ENCODE data around the gene POLR2L. TPM values are rescaled to one million over a fixed set of nuclear protein-coding genes. Genes with fewer than 3 reads are reported as not detected.

The POLR2L gene
- total RNA-seq, 4 donors from 2014 or later, result 10.5 to 81.5 (median 42.8) TPM

DNA sequence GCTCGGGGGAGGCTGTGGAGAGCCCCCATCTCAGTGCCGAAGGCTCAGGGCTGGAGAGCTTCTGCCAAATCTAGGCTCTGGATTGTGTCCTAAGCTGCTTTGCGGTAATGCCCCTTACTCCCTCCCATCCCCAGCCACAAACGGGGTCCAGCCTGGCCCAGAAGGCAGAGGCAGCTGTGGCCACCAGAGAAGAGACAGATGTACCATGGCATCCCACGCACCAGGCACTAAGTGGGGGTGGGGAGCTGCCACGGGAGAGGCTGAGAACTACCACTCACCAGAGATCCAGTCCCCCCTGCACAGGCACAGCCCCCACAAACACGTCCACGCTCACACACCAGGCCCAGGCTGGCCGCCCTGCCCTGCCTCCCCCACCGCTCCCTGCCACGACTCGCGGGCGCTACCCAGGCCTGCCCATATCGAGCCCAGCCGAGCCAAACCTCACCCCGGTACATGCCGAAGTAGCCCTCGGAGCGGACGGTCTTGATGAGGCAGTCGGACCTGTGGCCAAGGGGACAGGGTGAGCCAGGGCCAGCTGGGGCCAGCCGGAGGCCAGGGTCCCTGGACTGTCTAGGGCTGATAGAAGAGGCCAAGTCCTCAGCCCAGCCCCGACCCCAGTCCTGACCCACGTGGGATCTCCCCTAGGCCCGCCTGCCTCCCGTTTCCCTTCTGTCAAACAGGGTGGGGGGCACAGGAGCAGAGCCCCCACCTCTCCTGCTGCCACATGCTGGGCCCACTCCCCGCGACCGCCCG, 48.1 kb downstream of the POLR2L start:
- intact Hi-C loops (cut with DNase I; ENCODE audit: low total_unique reads), result no loop called here
- Histone ChIP-seq H3K4me1 (peaks cover 6 to 22% of the 10 kb centered on the region in 2 donors), H3K27ac (no peak overlapping the region), H3K27me3 (peaks cover 0 to 4% of the 10 kb centered on the region in 2 donors), H3K4me3 (no peak overlapping the region), H3K9me3 (no peaks in the 10 kb centered on the region), H3K36me3 (no peaks in the 10 kb centered on the region)
- no peak for DNase-seq
- TF ChIP-seq POLR2A (IDR thresholded peaks at IDR 0.05) (no peak), CTCF (IDR thresholded peaks at IDR 0.05) (no peak)

DNA sequence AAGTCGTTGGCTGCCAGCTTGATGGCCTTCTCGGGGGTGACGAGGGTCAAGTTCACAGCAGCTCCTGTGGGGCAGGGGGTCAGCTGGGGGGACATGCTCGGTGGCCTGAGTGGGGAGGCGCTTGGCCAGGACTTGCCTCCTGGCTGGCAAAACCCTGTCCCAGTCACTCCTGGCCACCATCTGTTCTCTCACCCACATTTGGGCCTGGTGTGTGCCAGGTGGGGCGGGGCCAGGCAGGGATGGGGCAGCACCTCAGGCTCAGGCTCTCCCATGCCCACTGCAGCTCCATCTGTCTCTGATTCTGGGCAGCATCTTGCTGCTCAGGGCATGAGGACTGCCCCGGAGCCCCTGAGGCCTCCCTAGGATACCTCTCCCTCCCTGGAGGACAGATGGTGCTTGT, 48.8 kb downstream of the POLR2L start:
- peaks cover 6 to 22% of the 10 kb centered on the region in 2 donors for H3K4me1 ChIP-seq
- DNase-seq, result no peak
- no peak overlapping the region for H3K4me3 ChIP-seq
- H3K27me3 ChIP-seq, result peaks cover 0 to 4% of the 10 kb centered on the region in 2 donors
- intact Hi-C loops (cut with DNase I; ENCODE audit: low total_unique reads), result no loop called here
- no peak overlapping the region for H3K27ac ChIP-seq
- H3K9me3 ChIP-seq, result no peaks in the 10 kb centered on the region
- H3K36me3 ChIP-seq, result no peaks in the 10 kb centered on the region
- TF ChIP-seq CTCF (IDR thresholded peaks at IDR 0.05) (no peak), POLR2A (IDR thresholded peaks at IDR 0.05) (no peak)

- Histone ChIP-seq H3K9me3 (no peaks in the 10 kb centered on the region), H3K27ac (no peak overlapping the region), H3K4me1 (peaks cover 6 to 22% of the 10 kb centered on the region in 2 donors), H3K27me3 (peaks cover 0 to 4% of the 10 kb centered on the region in 2 donors), H3K36me3 (no peaks in the 10 kb centered on the region), H3K4me3 (no peak overlapping the region)
- intact Hi-C loops (cut with DNase I; ENCODE audit: low total_unique reads), result no loop called here
- TF ChIP-seq POLR2A (IDR thresholded peaks at IDR 0.05), result no peak
- no peak for TF ChIP-seq CTCF (IDR thresholded peaks at IDR 0.05)
- no peak for DNase-seq
These were observed 49.5 kb downstream of the POLR2L start for GRCh38 chr11:792873-793272.

DNA sequence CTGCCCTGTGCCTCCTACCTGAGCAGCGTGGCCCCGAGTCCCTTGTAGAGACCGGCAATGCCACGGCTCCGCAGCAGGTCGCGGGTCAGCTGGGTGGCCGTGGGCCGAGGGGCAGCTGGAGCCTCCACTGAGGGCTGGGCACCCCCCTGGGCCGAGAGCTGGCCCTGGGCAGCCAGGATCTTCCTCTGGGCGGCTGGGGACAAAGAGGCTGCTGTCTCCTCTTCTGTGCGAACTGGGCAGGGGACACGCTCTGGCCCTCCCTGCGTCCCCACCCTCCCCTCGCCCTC, 49.9 kb downstream of the POLR2L start:
- intact Hi-C loops (cut with DNase I; ENCODE audit: low total_unique reads), result no loop called here
- TF ChIP-seq POLR2A (IDR thresholded peaks at IDR 0.05) (no peak), CTCF (IDR thresholded peaks at IDR 0.05) (no peak)
- peaks cover 6 to 22% of the 10 kb centered on the region in 2 donors for H3K4me1 ChIP-seq
- H3K27me3 ChIP-seq, result peaks cover 0 to 4% of the 10 kb centered on the region in 2 donors
- DNase-seq, result no peak
- no peak overlapping the region for H3K27ac ChIP-seq
- no peaks in the 10 kb centered on the region for H3K9me3 ChIP-seq
- no peak overlapping the region for H3K4me3 ChIP-seq
- no peaks in the 10 kb centered on the region for H3K36me3 ChIP-seq

GRCh38 chr11:791658-792534, 50.4 kb downstream of the POLR2L start:
- Histone ChIP-seq H3K4me3 (no peak overlapping the region), H3K27ac (no peak overlapping the region), H3K9me3 (no peaks in the 10 kb centered on the region), H3K36me3 (no peaks in the 10 kb centered on the region), H3K27me3 (peaks cover 0 to 4% of the 10 kb centered on the region in 2 donors), H3K4me1 (peaks cover 6 to 18% of the 10 kb centered on the region in 2 donors)
- intact Hi-C loops (cut with DNase I; ENCODE audit: low total_unique reads), result no loop called here
- TF ChIP-seq CTCF (IDR thresholded peaks at IDR 0.05) (no peak), POLR2A (IDR thresholded peaks at IDR 0.05) (no peak)
- no peak for DNase-seq

All from uterus (tissue), 4 donors.